HL-60 (cell line): ENCODE data around the gene IFNA8.

ENCODE experiments used
- DNase-seq, 2 experiments: peaks; one replicate each; pipeline ENCODE4 v3.0.0-alpha.2; 2010 to 2020; ENCODE audit warnings: low read depth in 1 of 2, low spot score in 1 of 2
- H3K27ac ChIP-seq: fragments of 250-450 bp; sonication (Bioruptor Pico); replicated peaks from 2 replicates; pipeline ENCODE4 v1.5.1; 2020; ENCODE audit warnings: mild to moderate bottlenecking, moderate library complexity
- H3K27me3 ChIP-seq: fragments of 250-450 bp; sonication (Bioruptor Pico); 2 replicates; pipeline ENCODE4 v1.5.1; 2021; ENCODE audit warnings: mild to moderate bottlenecking, moderate library complexity; ENCODE audit not compliant: insufficient read depth, poor library complexity, severe bottlenecking
- H3K4me3 ChIP-seq: replicated peaks from 2 replicates; pipeline ENCODE4 v1.5.1; 2011; ENCODE audit warnings: mild to moderate bottlenecking, control low read depth, low read length; ENCODE audit not compliant: insufficient read depth
- GABPA ChIP-seq: IDR thresholded peaks from 2 replicates; pipeline ENCODE4 v1.6.1; 2012; ENCODE audit warnings: low read depth
- POLR2AphosphoS5 ChIP-seq: IDR thresholded peaks from 2 replicates; pipeline ENCODE4 v1.6.1; 2012; ENCODE audit warnings: low read depth
- SPI1 ChIP-seq: IDR thresholded peaks from 2 replicates; pipeline ENCODE4 v1.6.1; 2012; ENCODE audit warnings: low read depth, mild to moderate bottlenecking, borderline replicate concordance
- TF ChIP-seq, protein P1 (sequence below): IDR thresholded peaks from 2 replicates; pipeline ENCODE4 v1.6.1; 2012; ENCODE audit warnings: low read depth; ENCODE audit not compliant: insufficient replicate concordance
- TF ChIP-seq, protein P2 (sequence below): IDR thresholded peaks from one replicate; pipeline ENCODE4 v1.5.1; 2011; ENCODE audit warnings: low read length, control low read depth, inconsistent platforms; ENCODE audit not compliant: insufficient read depth

The IFNA8 gene

DNA sequence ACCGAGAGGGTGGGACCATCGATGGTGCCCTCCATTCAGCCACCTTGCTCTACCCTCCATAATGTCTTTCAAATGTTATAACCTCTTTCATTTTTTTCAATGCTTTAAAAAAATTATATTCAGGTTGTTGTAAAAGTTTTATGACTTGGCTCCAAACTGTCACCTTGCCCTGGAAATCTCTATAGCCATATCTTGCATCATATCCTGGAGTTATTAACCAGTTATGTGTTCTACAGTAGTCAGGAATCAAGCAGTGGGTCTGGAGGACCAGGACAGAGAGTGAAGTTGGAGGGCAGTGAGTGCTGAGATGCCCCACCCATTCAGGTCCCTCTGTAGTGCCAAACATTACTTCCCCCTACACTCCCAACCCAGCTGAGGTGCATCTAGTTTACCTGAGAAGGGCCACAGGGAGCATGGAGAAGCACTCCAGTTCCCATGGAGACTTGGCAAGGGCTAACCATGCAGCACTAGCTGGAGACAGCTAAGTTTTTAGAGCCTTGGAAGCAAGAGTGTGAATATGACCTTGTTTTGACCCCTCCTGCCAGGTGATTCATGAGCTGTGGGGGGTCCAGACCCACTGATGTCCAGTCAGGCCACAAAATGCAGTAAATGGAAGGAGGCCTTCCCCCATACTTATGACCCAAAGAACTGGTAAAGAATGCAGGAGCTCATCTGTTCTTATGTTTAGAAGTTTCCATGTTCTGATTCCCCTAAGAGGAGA, 5.5 kb downstream of the IFNA8 start:
- TF ChIP-seq, protein P1, sequence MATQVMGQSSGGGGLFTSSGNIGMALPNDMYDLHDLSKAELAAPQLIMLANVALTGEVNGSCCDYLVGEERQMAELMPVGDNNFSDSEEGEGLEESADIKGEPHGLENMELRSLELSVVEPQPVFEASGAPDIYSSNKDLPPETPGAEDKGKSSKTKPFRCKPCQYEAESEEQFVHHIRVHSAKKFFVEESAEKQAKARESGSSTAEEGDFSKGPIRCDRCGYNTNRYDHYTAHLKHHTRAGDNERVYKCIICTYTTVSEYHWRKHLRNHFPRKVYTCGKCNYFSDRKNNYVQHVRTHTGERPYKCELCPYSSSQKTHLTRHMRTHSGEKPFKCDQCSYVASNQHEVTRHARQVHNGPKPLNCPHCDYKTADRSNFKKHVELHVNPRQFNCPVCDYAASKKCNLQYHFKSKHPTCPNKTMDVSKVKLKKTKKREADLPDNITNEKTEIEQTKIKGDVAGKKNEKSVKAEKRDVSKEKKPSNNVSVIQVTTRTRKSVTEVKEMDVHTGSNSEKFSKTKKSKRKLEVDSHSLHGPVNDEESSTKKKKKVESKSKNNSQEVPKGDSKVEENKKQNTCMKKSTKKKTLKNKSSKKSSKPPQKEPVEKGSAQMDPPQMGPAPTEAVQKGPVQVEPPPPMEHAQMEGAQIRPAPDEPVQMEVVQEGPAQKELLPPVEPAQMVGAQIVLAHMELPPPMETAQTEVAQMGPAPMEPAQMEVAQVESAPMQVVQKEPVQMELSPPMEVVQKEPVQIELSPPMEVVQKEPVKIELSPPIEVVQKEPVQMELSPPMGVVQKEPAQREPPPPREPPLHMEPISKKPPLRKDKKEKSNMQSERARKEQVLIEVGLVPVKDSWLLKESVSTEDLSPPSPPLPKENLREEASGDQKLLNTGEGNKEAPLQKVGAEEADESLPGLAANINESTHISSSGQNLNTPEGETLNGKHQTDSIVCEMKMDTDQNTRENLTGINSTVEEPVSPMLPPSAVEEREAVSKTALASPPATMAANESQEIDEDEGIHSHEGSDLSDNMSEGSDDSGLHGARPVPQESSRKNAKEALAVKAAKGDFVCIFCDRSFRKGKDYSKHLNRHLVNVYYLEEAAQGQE = no peak
- TF ChIP-seq POLR2AphosphoS5 = no peak
- TF ChIP-seq, protein P2, sequence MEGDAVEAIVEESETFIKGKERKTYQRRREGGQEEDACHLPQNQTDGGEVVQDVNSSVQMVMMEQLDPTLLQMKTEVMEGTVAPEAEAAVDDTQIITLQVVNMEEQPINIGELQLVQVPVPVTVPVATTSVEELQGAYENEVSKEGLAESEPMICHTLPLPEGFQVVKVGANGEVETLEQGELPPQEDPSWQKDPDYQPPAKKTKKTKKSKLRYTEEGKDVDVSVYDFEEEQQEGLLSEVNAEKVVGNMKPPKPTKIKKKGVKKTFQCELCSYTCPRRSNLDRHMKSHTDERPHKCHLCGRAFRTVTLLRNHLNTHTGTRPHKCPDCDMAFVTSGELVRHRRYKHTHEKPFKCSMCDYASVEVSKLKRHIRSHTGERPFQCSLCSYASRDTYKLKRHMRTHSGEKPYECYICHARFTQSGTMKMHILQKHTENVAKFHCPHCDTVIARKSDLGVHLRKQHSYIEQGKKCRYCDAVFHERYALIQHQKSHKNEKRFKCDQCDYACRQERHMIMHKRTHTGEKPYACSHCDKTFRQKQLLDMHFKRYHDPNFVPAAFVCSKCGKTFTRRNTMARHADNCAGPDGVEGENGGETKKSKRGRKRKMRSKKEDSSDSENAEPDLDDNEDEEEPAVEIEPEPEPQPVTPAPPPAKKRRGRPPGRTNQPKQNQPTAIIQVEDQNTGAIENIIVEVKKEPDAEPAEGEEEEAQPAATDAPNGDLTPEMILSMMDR = no peak
- TF ChIP-seq GABPA = no peak
- no peaks in the 10 kb centered on the region for H3K27me3 ChIP-seq
- H3K4me3 ChIP-seq = no peak overlapping the region
- DNase-seq = no peak
- no peak overlapping the region for H3K27ac ChIP-seq

DNA sequence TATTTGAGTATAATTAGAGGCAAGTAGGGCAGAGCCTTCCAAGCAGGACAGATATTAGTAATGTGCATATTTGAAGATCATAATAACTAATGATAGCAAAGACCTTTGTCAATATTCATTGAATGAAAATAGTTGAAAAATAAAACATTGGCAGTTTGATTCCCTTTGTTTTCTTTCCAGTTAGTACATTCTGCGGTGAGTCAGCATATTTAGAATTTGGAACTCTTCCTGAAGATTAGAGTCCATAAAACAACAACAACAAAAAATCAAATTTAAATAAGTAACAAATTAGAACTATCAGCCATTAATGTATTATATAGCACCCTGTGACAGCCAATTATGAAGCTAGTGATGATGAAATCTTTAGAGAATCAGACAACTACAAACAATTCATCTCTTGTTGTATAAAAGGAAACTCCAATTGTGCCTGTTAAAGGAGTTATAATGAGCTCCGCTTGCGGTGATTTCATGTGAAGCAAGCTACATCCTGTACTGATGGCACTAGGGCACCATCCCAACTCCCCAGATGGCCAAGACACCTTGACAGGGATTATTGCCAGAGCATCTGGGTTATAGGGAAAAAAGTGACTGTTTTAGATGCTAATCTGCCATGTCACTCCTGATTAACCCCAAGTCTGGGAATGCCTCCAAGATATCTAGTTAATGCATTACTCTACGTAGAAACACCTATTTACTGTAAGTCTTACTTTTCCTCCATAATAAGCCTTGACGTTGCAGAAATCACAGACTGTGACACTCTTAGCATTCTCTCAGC, 6.8 kb downstream of the IFNA8 start:
- Histone ChIP-seq H3K4me3 (no peak overlapping the region), H3K27ac (no peak overlapping the region), H3K27me3 (no peaks in the 10 kb centered on the region)
- no peak for DNase-seq
- TF ChIP-seq GABPA (no peak), SPI1 (no peak), POLR2AphosphoS5 (no peak)

DNA sequence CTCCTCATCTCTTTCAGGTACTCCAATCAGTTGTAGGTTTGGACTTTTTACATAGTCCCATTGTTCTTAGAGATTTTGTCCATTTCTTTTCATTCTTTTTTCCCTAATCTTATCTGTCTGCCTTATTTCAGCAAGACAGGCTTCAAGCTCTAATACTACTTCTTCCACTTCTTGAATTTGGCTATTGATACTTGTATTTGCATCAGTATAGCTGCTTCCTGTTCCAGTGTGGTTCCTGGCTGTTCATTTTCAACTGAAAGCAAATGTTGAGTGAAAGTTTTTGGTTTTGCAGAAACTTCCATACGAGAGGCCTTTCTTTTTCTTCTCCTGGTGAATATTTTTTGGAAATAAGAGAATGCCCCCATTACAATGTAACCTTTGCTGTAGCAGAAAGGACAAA, 19.3 kb downstream of the IFNA8 start:
- H3K27ac ChIP-seq = no peak overlapping the region
- H3K27me3 ChIP-seq = no peaks in the 10 kb centered on the region
- TF ChIP-seq SPI1 = no peak
- no peak for TF ChIP-seq POLR2AphosphoS5
- TF ChIP-seq GABPA = no peak
- TF ChIP-seq, protein P1 = no peak
- TF ChIP-seq, protein P2 = no peak
- H3K4me3 ChIP-seq = no peak overlapping the region
- DNase-seq = no peak

DNA sequence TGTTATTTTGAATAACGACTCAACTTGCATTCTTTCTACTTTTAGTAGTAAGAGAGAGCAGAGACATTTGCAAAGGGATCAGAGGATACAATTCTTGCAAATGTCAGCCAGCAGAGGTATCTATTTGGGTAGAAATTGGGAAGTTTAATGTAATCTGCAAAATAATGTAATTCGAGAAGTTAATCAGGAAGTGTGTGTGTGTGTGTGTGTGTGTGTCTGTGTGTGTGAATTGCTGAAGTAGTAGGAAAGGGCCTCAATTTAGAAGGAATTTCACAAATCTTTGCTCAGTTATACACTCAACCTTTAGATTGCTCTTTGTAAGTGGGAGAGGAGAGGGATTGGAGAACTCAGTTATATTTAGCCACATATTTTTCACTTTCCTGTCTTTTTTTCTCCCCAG, 20.3 kb downstream of the IFNA8 start:
- H3K4me3 ChIP-seq = no peak overlapping the region
- no peak for DNase-seq
- no peak for TF ChIP-seq POLR2AphosphoS5
- no peak for TF ChIP-seq GABPA
- TF ChIP-seq, protein P2 = no peak
- no peak for TF ChIP-seq SPI1
- TF ChIP-seq, protein P1 = no peak
- H3K27me3 ChIP-seq = no peaks in the 10 kb centered on the region
- no peak overlapping the region for H3K27ac ChIP-seq
